Mucosa of descending colon (tissue), 3 donors: ENCODE data around the gene DIDO1. TPM values are rescaled to one million over a fixed set of nuclear protein-coding genes. Genes with fewer than 3 reads are reported as not detected.

Source experiments
- ATAC-seq: fragments of 200-7000 bp; cut with Tn5 transposase; one replicate; pipeline ENCODE4 v1.9.1; 2020; ENCODE audit warnings: mild to moderate bottlenecking, moderate library complexity
- DNase-seq, 3 donors: peaks; one replicate each; pipeline ENCODE4 v3.0.0-alpha.2; 2020
- H3K36me3 ChIP-seq: fragments of 200-600 bp; one replicate; pipeline ENCODE4 v1.8.0; 2021; ENCODE audit warnings: low read depth, mild to moderate bottlenecking
- H3K4me1 ChIP-seq: fragments of 200-600 bp; one replicate; pipeline ENCODE4 v1.8.0; 2021; ENCODE audit warnings: low read depth, mild to moderate bottlenecking
- H3K4me3 ChIP-seq: fragments of 200-600 bp; one replicate; pipeline ENCODE4 v1.8.0; 2021; ENCODE audit warnings: mild to moderate bottlenecking
- H3K9me3 ChIP-seq: fragments of 200-600 bp; one replicate; pipeline ENCODE4 v1.8.0; 2021; ENCODE audit warnings: mild to moderate bottlenecking
- intact Hi-C, 2 donors: fragments of 100-400 bp; cut with DNase I in 1 of 2; cut with micrococcal nuclease in 1 of 2; formaldehyde crosslinking; loops; one replicate each; pipeline versions ENCODE4 v1.11.0 to v1.11.1; 2022; cut with DNase I, micrococcal nuclease
- total RNA-seq, 3 donors: library from RNA; stranded (reverse); fragmentation: NEBNext Ultra II Directional in 2 of 3; extraction: Animal tissue kit (Norgen Biotek cat#: 25700) in 2 of 3; gene quantifications; one replicate each; pipeline versions ENCODE4 v1.2.1 to v1.2.4, GENCODE V29; 2021 to 2023
- TF ChIP-seq, protein P1 (sequence below): fragments of 200-600 bp; IDR thresholded peaks from one replicate; pipeline ENCODE4 v1.8.0; 2022; ENCODE audit warnings: antibody characterized with exemption, mild to moderate bottlenecking
- donor health status: DM: no; HTN: no; CAD: no; lungs with moderate emphysema.
- donor health status: DM: no; HTN: no; CAD: no.
- donor health status: DM: no; HTN: yes; CAD: no.

DIDO1 gene
- total RNA-seq, 3 donors from 2014 or later, result 53.4 to 72.5 (median 67.4) TPM

DNA sequence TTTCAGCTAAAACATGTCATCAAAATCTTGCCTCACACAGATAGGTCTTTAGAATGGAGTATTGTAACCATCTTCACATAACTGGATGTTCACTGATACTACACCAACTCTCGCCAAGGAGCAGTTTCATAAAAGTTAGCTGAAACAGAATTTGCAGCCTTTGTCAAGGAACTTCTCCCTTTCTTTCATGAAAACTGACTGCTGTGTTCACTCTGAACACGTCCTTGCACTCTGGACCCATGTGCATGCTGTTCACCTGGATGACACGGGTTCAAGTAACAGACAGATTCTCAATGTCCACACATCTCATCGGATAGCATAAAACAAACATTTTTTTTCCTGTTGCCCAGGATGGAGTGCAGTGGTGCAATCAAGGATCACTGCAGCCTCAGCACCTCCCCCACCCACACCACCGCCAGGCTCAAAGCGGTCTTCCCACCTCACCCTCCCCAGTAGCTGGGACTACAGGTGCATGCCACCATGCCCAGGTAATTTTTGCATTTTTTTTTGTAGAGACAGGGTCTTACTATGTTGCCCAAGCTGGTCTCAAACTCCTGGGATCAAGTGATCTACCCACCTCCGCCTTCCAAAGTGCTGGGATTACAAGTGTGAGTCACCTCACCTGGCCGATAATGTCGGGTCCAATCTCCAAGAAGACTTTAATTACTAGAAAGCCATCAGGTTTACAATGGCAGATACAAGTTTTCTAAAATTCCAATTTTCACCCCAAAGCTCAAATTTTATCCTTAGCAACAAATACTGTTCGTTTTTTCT is 9.4 kb downstream of the DIDO1 start:
- ATAC-seq (no peak), DNase-seq (no peak)
- intact Hi-C loops, result no loop called here

DNA sequence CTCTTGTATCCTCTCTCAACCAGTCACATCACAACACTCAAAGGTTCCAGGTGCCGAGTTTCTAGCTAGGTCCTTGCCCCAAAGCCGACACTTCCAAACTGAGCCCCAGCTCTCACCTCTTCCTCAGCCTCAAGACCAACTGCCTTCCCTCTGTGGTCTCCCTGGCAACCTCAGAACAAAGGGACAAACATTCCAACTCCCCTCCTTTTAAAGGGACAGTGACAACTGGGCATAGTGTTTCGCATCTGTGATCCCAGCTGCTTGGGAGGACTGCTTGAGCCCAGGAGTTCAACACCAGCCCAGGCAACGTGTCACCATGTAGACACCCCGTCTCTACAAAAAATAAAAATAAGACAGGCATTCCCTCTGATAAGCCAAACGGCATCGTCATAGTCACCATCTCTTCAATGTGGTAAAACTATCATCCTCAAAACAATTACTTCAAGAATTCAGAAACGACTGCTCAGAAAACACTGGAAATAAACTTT is 11.3 kb downstream of the DIDO1 start:
- Histone ChIP-seq H3K4me3 (no peak overlapping the region), H3K36me3 (peaks cover 11% of the 10 kb centered on the region), H3K4me1 (peaks cover 40% of the 10 kb centered on the region), H3K9me3 (no peaks in the 10 kb centered on the region)
- intact Hi-C loops, result no loop called here
- DNase-seq, result no peak
- TF ChIP-seq, protein P1, sequence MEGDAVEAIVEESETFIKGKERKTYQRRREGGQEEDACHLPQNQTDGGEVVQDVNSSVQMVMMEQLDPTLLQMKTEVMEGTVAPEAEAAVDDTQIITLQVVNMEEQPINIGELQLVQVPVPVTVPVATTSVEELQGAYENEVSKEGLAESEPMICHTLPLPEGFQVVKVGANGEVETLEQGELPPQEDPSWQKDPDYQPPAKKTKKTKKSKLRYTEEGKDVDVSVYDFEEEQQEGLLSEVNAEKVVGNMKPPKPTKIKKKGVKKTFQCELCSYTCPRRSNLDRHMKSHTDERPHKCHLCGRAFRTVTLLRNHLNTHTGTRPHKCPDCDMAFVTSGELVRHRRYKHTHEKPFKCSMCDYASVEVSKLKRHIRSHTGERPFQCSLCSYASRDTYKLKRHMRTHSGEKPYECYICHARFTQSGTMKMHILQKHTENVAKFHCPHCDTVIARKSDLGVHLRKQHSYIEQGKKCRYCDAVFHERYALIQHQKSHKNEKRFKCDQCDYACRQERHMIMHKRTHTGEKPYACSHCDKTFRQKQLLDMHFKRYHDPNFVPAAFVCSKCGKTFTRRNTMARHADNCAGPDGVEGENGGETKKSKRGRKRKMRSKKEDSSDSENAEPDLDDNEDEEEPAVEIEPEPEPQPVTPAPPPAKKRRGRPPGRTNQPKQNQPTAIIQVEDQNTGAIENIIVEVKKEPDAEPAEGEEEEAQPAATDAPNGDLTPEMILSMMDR, result no peak
- ATAC-seq, result peak; percentile 75

More for the DNA sequence above, 9.4 kb downstream of the DIDO1 start:
- peaks cover 45% of the 10 kb centered on the region for H3K4me1 ChIP-seq
- TF ChIP-seq, protein P1, result no peak
- no peaks in the 10 kb centered on the region for H3K36me3 ChIP-seq
- no peaks in the 10 kb centered on the region for H3K9me3 ChIP-seq
- H3K4me3 ChIP-seq, result no peak overlapping the region

DNA sequence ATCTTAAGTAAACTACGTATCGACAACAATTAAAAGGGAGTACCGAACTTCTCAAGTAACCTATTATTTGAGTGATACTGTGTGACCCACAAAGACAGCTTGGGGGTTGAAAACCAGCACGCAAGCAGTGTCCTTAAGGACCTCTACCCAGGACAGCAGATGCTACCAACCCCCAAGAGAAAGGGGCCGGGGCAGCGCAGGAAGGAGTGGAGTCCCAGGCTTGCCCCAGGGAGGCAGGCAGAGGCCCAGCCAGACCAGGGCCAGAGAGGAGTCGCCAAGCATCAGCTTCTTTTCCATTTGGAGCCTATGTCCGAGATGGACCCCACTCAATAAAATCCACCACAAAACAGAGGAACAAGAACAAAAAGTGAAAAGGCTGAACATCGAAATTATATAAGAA is 11.9 kb downstream of the DIDO1 start:
- intact Hi-C loops, result no loop called here

DNA sequence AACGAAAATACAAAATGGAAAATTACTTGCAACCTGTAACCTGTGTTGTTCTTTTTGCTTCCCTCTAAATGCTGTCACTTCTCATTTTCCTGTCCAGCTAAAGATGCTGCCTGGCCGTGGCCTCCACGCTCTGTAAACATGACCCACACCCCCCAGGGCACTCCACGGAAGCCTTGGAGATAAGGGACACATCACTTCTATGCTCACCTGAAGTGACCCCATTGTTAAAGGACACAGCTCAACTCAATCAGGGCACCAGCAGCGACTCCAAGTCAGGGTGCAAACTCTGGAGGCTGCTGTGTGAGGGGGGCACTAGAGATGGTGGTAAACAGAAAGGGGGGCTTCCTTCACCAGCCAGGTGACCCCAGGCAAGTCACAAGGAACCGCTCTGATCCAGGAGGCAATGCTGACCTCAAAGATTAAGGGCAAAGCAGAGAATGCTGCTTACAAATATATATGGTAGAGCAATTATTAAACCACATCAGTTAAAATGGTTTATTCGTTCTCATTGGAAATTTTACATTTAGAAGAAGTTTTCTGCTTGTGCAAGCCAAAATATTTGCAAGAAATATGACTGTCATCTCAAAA is 13.2 kb downstream of the DIDO1 start:
- Histone ChIP-seq H3K36me3 (peaks cover 15% of the 10 kb centered on the region), H3K4me3 (no peak overlapping the region)
- no peak for DNase-seq

More for the DNA sequence above, 11.9 kb downstream of the DIDO1 start:
- no peak for DNase-seq
- no peaks in the 10 kb centered on the region for H3K9me3 ChIP-seq
- H3K4me3 ChIP-seq, result no peak overlapping the region
- ATAC-seq, result no peak
- H3K4me1 ChIP-seq, result peaks cover 36% of the 10 kb centered on the region
- peaks cover 11% of the 10 kb centered on the region for H3K36me3 ChIP-seq
- TF ChIP-seq, protein P1, result no peak

DNA sequence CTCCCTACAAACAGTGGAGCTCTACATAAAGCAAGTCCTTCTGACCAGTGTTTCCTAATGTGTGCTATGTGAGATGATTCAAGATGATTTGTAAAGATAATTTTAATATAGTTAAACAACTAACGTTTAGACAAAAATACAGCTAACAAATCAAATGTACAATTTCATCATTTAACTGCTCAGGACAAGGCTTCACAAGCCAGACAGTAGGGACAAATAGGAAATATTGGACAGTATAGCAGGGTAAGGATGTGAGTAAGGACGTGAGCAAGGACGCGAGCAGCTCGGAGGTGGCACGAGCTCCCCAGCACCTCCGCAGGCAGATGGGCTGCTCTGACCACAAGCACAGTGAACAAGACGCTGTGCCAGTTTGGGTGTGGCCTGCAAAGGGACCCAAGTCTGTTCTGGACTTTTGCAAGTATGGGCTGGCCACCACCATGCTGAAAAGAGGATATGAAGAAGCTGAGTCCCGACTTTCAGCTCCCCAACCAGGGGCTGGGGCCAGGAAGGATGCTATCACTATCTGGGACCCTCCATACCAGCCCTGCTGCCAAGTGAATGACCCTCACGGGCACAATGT is 14.5 kb downstream of the DIDO1 start:
- peaks cover 13% of the 10 kb centered on the region for H3K4me1 ChIP-seq
- TF ChIP-seq, protein P1, result no peak
- intact Hi-C loops, result no loop called here

More for the DNA sequence above, 13.2 kb downstream of the DIDO1 start:
- no peaks in the 10 kb centered on the region for H3K9me3 ChIP-seq
- ATAC-seq, result no peak
- TF ChIP-seq, protein P1, result no peak
- intact Hi-C loops, result no loop called here
- H3K4me1 ChIP-seq, result peaks cover 27% of the 10 kb centered on the region

More for the DNA sequence above, 14.5 kb downstream of the DIDO1 start:
- ATAC-seq, result no peak
- no peaks in the 10 kb centered on the region for H3K9me3 ChIP-seq
- no peak for DNase-seq
- no peak overlapping the region for H3K4me3 ChIP-seq
- H3K36me3 ChIP-seq, result peaks cover 28% of the 10 kb centered on the region
